Stimulated activated naive B cell treated with anti-CD40 and anti-IgM and Interleukin-4, amounts not matched to agents 10 μg/mL and 1 μg/mL and 100 μg/mL, for 72 hours (primary cell): ENCODE data around the gene COQ6.
"Not testable (repeated sequence)": the region's sequence is repeated elsewhere in the genome, so short reads cannot be mapped to it uniquely, and the experiment has no call there.

Source experiments
- ATAC-seq, 2 donors: fragments of 150-1000 bp; cut with Tn5 transposase; replicated peaks; 2 replicates each; pipeline ENCODE4 v1.10.0; 2021; ENCODE audit warnings: moderate library complexity in 1 of 2
- DNase-seq: peaks from one replicate; pipeline ENCODE4 v3.0.0; 2021
- H3K27ac Mint-ChIP-seq: one replicate; pipeline ENCODE4 v1.8.0; 2022; ENCODE audit warnings: mild to moderate bottlenecking, mixed read lengths
- H3K27me3 Mint-ChIP-seq, 2 donors: one replicate each; pipeline ENCODE4 v1.8.0; 2022; ENCODE audit warnings: mixed read lengths in 2 of 2
- H3K36me3 Mint-ChIP-seq, 2 donors: one replicate each; pipeline ENCODE4 v1.8.0; 2022; ENCODE audit warnings: mixed read lengths in 2 of 2, mild to moderate bottlenecking in 1 of 2
- H3K4me1 Mint-ChIP-seq, 2 donors: one replicate each; pipeline ENCODE4 v1.8.0; 2022; ENCODE audit warnings: mixed read lengths in 2 of 2, mild to moderate bottlenecking in 1 of 2
- H3K4me3 Mint-ChIP-seq, 2 donors: one replicate each; pipeline ENCODE4 v1.8.0; 2022; ENCODE audit warnings: mild to moderate bottlenecking in 2 of 2, mixed read lengths in 2 of 2, moderate library complexity in 1 of 2
- H3K9me3 Mint-ChIP-seq, 2 donors: one replicate each; pipeline ENCODE4 v1.8.0; 2022; ENCODE audit warnings: mixed read lengths in 2 of 2, mild to moderate bottlenecking in 1 of 2

Gene COQ6

GRCh38 chr14:73953731-73954130 is 3.6 kb downstream of the COQ6 start:
- ATAC-seq (no peak), DNase-seq (no peak)
- Mint-ChIP-seq H3K36me3 (peaks cover 15 to 29% of the 10 kb centered on the region in 2 donors), H3K9me3 (no peaks in the 10 kb centered on the region), H3K27ac (no peak overlapping the region), H3K4me3 (no peak overlapping the region), H3K27me3 (no peaks in the 10 kb centered on the region), H3K4me1 (peaks cover 4 to 24% of the 10 kb centered on the region in 2 donors)

- no peak for ATAC-seq
- peaks cover 2 to 17% of the 10 kb centered on the region in 2 donors for H3K4me1 Mint-ChIP-seq
- H3K4me3 Mint-ChIP-seq = no peak overlapping the region
- H3K9me3 Mint-ChIP-seq = no peaks in the 10 kb centered on the region
- no peak for DNase-seq
- no peak overlapping the region for H3K27ac Mint-ChIP-seq
- peaks cover 26 to 38% of the 10 kb centered on the region in 2 donors for H3K36me3 Mint-ChIP-seq
- H3K27me3 Mint-ChIP-seq = no peaks in the 10 kb centered on the region
Observed at GRCh38 chr14:73955674-73956073, 5.6 kb downstream of the COQ6 start.

GRCh38 chr14:73958591-73958990 is 8.5 kb downstream of the COQ6 start:
- Mint-ChIP-seq H3K9me3 (no peaks in the 10 kb centered on the region), H3K27me3 (no peaks in the 10 kb centered on the region), H3K4me1 (no peaks in the 10 kb centered on the region), H3K36me3 (peaks cover 31 to 53% of the 10 kb centered on the region in 2 donors), H3K4me3 (no peak overlapping the region), H3K27ac (no peak overlapping the region)
- no peak for ATAC-seq
- no peak for DNase-seq

GRCh38 chr14:73961192-73961591 is 11.1 kb downstream of the COQ6 start:
- Mint-ChIP-seq H3K36me3 (peaks cover 27 to 56% of the 10 kb centered on the region in 2 donors), H3K4me1 (no peaks in the 10 kb centered on the region), H3K9me3 (no peaks in the 10 kb centered on the region), H3K27me3 (no peaks in the 10 kb centered on the region), H3K27ac (no peak overlapping the region), H3K4me3 (no peak overlapping the region)
- DNase-seq (no peak), ATAC-seq (no peak)

GRCh38 chr14:73965216-73965615 is 15.1 kb downstream of the COQ6 start:
- DNase-seq = no peak
- no peak for ATAC-seq
- Mint-ChIP-seq H3K36me3 (peaks cover 23 to 60% of the 10 kb centered on the region in 2 donors), H3K4me3 (no peak overlapping the region), H3K4me1 (no peaks in the 10 kb centered on the region), H3K27ac (peak overlapping the region; percentile 21), H3K9me3 (no peaks in the 10 kb centered on the region), H3K27me3 (no peaks in the 10 kb centered on the region)

GRCh38 chr14:73968885-73969284 is 18.8 kb downstream of the COQ6 start:
- DNase-seq (no peak), ATAC-seq (no peak)
- no peaks in the 10 kb centered on the region for H3K4me1 Mint-ChIP-seq
- H3K27me3 Mint-ChIP-seq = no peaks in the 10 kb centered on the region
- no peak overlapping the region for H3K27ac Mint-ChIP-seq
- no peaks in the 10 kb centered on the region for H3K9me3 Mint-ChIP-seq
- no peak overlapping the region for H3K4me3 Mint-ChIP-seq
- peaks cover 24 to 52% of the 10 kb centered on the region in 2 donors for H3K36me3 Mint-ChIP-seq

- ATAC-seq (no peak), DNase-seq (no peak)
- Mint-ChIP-seq H3K4me3 (no peak overlapping the region), H3K9me3 (no peaks in the 10 kb centered on the region), H3K36me3 (peaks cover 24 to 41% of the 10 kb centered on the region in 2 donors), H3K27ac (no peak overlapping the region), H3K27me3 (no peaks in the 10 kb centered on the region), H3K4me1 (no peaks in the 10 kb centered on the region)
Observed at GRCh38 chr14:73973497-73973896, 23.4 kb downstream of the COQ6 start.

GRCh38 chr14:73976125-73976524 is 26.0 kb downstream of the COQ6 start:
- no peak for DNase-seq
- Mint-ChIP-seq H3K36me3 (peaks cover 19 to 31% of the 10 kb centered on the region in 2 donors), H3K4me1 (no peaks in the 10 kb centered on the region), H3K4me3 (no peak overlapping the region), H3K27me3 (no peaks in the 10 kb centered on the region), H3K27ac (no peak overlapping the region), H3K9me3 (no peaks in the 10 kb centered on the region)
- ATAC-seq = no peak

- no peak for ATAC-seq
Observed at GRCh38 chr14:73977896-73978295, 27.8 kb downstream of the COQ6 start.

GRCh38 chr14:73988065-73988464 is 38.0 kb downstream of the COQ6 start:
- ATAC-seq = no peak
- DNase-seq = no peak
- no peak overlapping the region for H3K4me3 Mint-ChIP-seq
- peaks cover 23 to 28% of the 10 kb centered on the region in 2 donors for H3K36me3 Mint-ChIP-seq
- no peaks in the 10 kb centered on the region for H3K9me3 Mint-ChIP-seq
- no peak overlapping the region for H3K27ac Mint-ChIP-seq
- no peaks in the 10 kb centered on the region for H3K4me1 Mint-ChIP-seq
- no peaks in the 10 kb centered on the region for H3K27me3 Mint-ChIP-seq

More at GRCh38 chr14:73977896-73978295, 27.8 kb downstream of the COQ6 start:
- Mint-ChIP-seq H3K36me3 (peaks cover 11 to 19% of the 10 kb centered on the region in 2 donors), H3K27me3 (no peaks in the 10 kb centered on the region), H3K4me1 (no peaks in the 10 kb centered on the region), H3K27ac (peak overlapping the region; percentile 37), H3K4me3 (no peak overlapping the region), H3K9me3 (no peaks in the 10 kb centered on the region)
- DNase-seq = no peak

- not testable (repeated sequence) for H3K27me3 Mint-ChIP-seq, H3K27ac Mint-ChIP-seq, ATAC-seq, H3K4me3 Mint-ChIP-seq, DNase-seq, H3K9me3 Mint-ChIP-seq, H3K4me1 Mint-ChIP-seq
- H3K36me3 Mint-ChIP-seq = peaks cover 23 to 28% of the 10 kb centered on the region in 2 donors
Observed at GRCh38 chr14:73988656-73989055, 38.6 kb downstream of the COQ6 start.

- H3K27me3 Mint-ChIP-seq = no peaks in the 10 kb centered on the region
- H3K27ac Mint-ChIP-seq = no peak overlapping the region
- ATAC-seq = no peak
- H3K36me3 Mint-ChIP-seq = peaks cover 12 to 22% of the 10 kb centered on the region in 2 donors
- no peaks in the 10 kb centered on the region for H3K9me3 Mint-ChIP-seq
- H3K4me1 Mint-ChIP-seq = no peaks in the 10 kb centered on the region
- DNase-seq = no peak
- no peak overlapping the region for H3K4me3 Mint-ChIP-seq
Observed at GRCh38 chr14:73991092-73991491, 41.0 kb downstream of the COQ6 start.

- peaks cover 3 to 17% of the 10 kb centered on the region in 2 donors for H3K36me3 Mint-ChIP-seq
- not testable (repeated sequence) for H3K9me3 Mint-ChIP-seq, ATAC-seq, H3K4me1 Mint-ChIP-seq, H3K27me3 Mint-ChIP-seq, H3K27ac Mint-ChIP-seq, DNase-seq, H3K4me3 Mint-ChIP-seq
Observed at GRCh38 chr14:73994926-73995325, 44.8 kb downstream of the COQ6 start.

GRCh38 chr14:73995977-73996378 is 45.9 kb downstream of the COQ6 start:
- Mint-ChIP-seq H3K36me3 (peaks cover 4 to 21% of the 10 kb centered on the region in 2 donors), H3K9me3 (no peaks in the 10 kb centered on the region), H3K4me1 (no peaks in the 10 kb centered on the region), H3K27ac (no peak overlapping the region), H3K27me3 (no peaks in the 10 kb centered on the region), H3K4me3 (no peak overlapping the region)
- ATAC-seq (no peak), DNase-seq (no peak)

GRCh38 chr14:73996731-73997107 is 46.6 kb downstream of the COQ6 start:
- Mint-ChIP-seq H3K9me3 (no peaks in the 10 kb centered on the region), H3K27ac (no peak overlapping the region), H3K27me3 (no peaks in the 10 kb centered on the region), H3K4me1 (no peaks in the 10 kb centered on the region), H3K4me3 (no peak overlapping the region), H3K36me3 (peaks cover 4 to 19% of the 10 kb centered on the region in 2 donors)
- no peak for ATAC-seq
- no peak for DNase-seq
